H9 (cell line): Measurements from ENCODE around the gene MAPK14. TPM values are rescaled to one million over a fixed set of nuclear protein-coding genes. Genes with fewer than 3 reads are reported as not detected.

Experiments
- DNase-seq: peaks from one replicate; pipeline ENCODE4 v3.0.0-alpha.2; 2017
- H2AFZ ChIP-seq: one replicate; pipeline ENCODE4 v1.6.1; 2013; ENCODE audit warnings: mild to moderate bottlenecking, low read length, control low read depth, moderate library complexity
- H2AK5ac ChIP-seq: 2 replicates; pipeline ENCODE4 v1.6.1; 2013; ENCODE audit warnings: low read length, control low read depth, mixed read lengths; ENCODE audit not compliant: insufficient read length
- H2BK120ac ChIP-seq: one replicate; pipeline ENCODE4 v1.6.1; 2013; ENCODE audit warnings: low read depth, mild to moderate bottlenecking, low read length, control low read depth, inconsistent platforms; ENCODE audit not compliant: poor library complexity, severe bottlenecking
- H2BK12ac ChIP-seq: 2 replicates; pipeline ENCODE4 v1.6.1; 2013; ENCODE audit warnings: low read length, control low read depth, mixed read lengths, low read depth; ENCODE audit not compliant: insufficient read length
- H2BK15ac ChIP-seq: 2 replicates; pipeline ENCODE4 v1.6.1; 2013; ENCODE audit warnings: low read depth, low read length, control low read depth
- H2BK20ac ChIP-seq: one replicate; pipeline ENCODE4 v1.6.1; 2013; ENCODE audit warnings: low read depth, mild to moderate bottlenecking, low read length, control low read depth, inconsistent platforms; ENCODE audit not compliant: poor library complexity, severe bottlenecking
- H2BK5ac ChIP-seq: 2 replicates; pipeline ENCODE4 v1.6.1; 2013; ENCODE audit warnings: low read length, control low read depth, mixed read lengths; ENCODE audit not compliant: insufficient read length
- H3K14ac ChIP-seq: 2 replicates; pipeline ENCODE4 v1.6.1; 2013; ENCODE audit warnings: low read length, control low read depth; ENCODE audit not compliant: insufficient read depth
- H3K18ac ChIP-seq: 2 replicates; pipeline ENCODE4 v1.6.1; 2013; ENCODE audit warnings: low read depth, mild to moderate bottlenecking, mixed read lengths, low read length, control low read depth; ENCODE audit not compliant: insufficient read length
- H3K23ac ChIP-seq: 2 replicates; pipeline ENCODE4 v1.6.1; 2013; ENCODE audit warnings: low read length, control low read depth, mixed read lengths, low read depth; ENCODE audit not compliant: insufficient read length
- H3K23me2 ChIP-seq: 2 replicates; pipeline ENCODE4 v1.6.1; 2013; ENCODE audit warnings: low read depth, mild to moderate bottlenecking, mixed read lengths, low read length, control low read depth; ENCODE audit not compliant: insufficient read length, poor library complexity, severe bottlenecking
- H3K27ac ChIP-seq: 2 replicates; pipeline ENCODE4 v1.5.1; 2013; ENCODE audit warnings: low read length, control low read depth, mixed read lengths, low read depth; ENCODE audit not compliant: insufficient read length
- H3K27me3 ChIP-seq: 2 replicates; pipeline ENCODE4 v1.6.1; 2013; ENCODE audit warnings: low read length, control low read depth, inconsistent platforms; ENCODE audit not compliant: insufficient read depth
- H3K4ac ChIP-seq: 2 replicates; pipeline ENCODE4 v1.6.1; 2013; ENCODE audit warnings: low read depth, mild to moderate bottlenecking, control low read depth, inconsistent platforms, low read length, moderate library complexity
- H3K4me1 ChIP-seq: 2 replicates; pipeline ENCODE4 v1.6.1; 2013; ENCODE audit warnings: low read length, control low read depth, inconsistent platforms; ENCODE audit not compliant: insufficient read depth
- H3K4me2 ChIP-seq: 2 replicates; pipeline ENCODE4 v1.6.1; 2013; ENCODE audit warnings: low read length, control low read depth, mixed read lengths; ENCODE audit not compliant: insufficient read length, insufficient read depth
- H3K56ac ChIP-seq: 2 replicates; pipeline ENCODE4 v1.6.1; 2013; ENCODE audit warnings: low read depth, mild to moderate bottlenecking, mixed read lengths, low read length, control low read depth; ENCODE audit not compliant: insufficient read length
- H3K79me1 ChIP-seq: 2 replicates; pipeline ENCODE4 v1.6.1; 2013; ENCODE audit warnings: low read depth, mild to moderate bottlenecking, moderate library complexity, low read length, control low read depth, inconsistent platforms; ENCODE audit not compliant: insufficient read depth, poor library complexity, severe bottlenecking
- H3K79me2 ChIP-seq: 2 replicates; pipeline ENCODE4 v1.6.1; 2013; ENCODE audit warnings: low read length, control low read depth, inconsistent platforms; ENCODE audit not compliant: insufficient read depth
- H3K9ac ChIP-seq: 2 replicates; pipeline ENCODE4 v1.6.1; 2013; ENCODE audit warnings: low read length, control low read depth, mixed read lengths; ENCODE audit not compliant: insufficient read length; ENCODE audit errors: extremely low read depth
- H3K9me3 ChIP-seq: one replicate; pipeline ENCODE4 v1.6.1; 2013; ENCODE audit warnings: low read depth, low read length, inconsistent platforms; ENCODE audit not compliant: control insufficient read depth
- H3T11ph ChIP-seq: one replicate; pipeline ENCODE4 v1.6.1; 2013; ENCODE audit warnings: mild to moderate bottlenecking, low read length, control low read depth, inconsistent platforms
- H4K20me1 ChIP-seq: one replicate; pipeline ENCODE4 v1.6.1; 2013; ENCODE audit not compliant: control insufficient read depth, insufficient read length, insufficient read depth
- H4K5ac ChIP-seq: 2 replicates; pipeline ENCODE4 v1.6.1; 2013; ENCODE audit warnings: low read depth, mild to moderate bottlenecking, mixed read lengths, low read length, control low read depth; ENCODE audit not compliant: insufficient read length
- H4K8ac ChIP-seq: replicated peaks from 2 replicates; pipeline ENCODE4 v1.6.1; 2013; ENCODE audit warnings: low read length, control low read depth, mixed read lengths, low read depth; ENCODE audit not compliant: insufficient read length
- H4K91ac ChIP-seq: 2 replicates; pipeline ENCODE4 v1.6.1; 2013; ENCODE audit warnings: low read depth, mild to moderate bottlenecking, moderate library complexity, mixed read lengths, low read length, control low read depth; ENCODE audit not compliant: insufficient read length
- H3K27ac Mint-ChIP-seq, 3 experiments: 2 replicates in 2 of 3; 3 replicates in 1 of 3; pipeline ENCODE4 v1.8.0; 2020 to 2021; ENCODE audit warnings: mixed read lengths in 3 of 3, mild to moderate bottlenecking in 1 of 3, moderate library complexity in 1 of 3
- H3K27me3 Mint-ChIP-seq: 2 replicates; pipeline ENCODE4 v1.8.0; 2021; ENCODE audit warnings: low read depth, mild to moderate bottlenecking, moderate library complexity, mixed read lengths
- H3K36me3 Mint-ChIP-seq, 3 experiments: 2 replicates in 2 of 3; 3 replicates in 1 of 3; pipeline ENCODE4 v1.8.0; 2020 to 2021; ENCODE audit warnings: low read depth in 3 of 3, mixed read lengths in 3 of 3; ENCODE audit not compliant: insufficient read depth in 1 of 3
- H3K4me1 Mint-ChIP-seq, 2 experiments: 2 replicates each; pipeline ENCODE4 v1.8.0; 2020; ENCODE audit warnings: mixed read lengths in 2 of 2
- H3K4me3 Mint-ChIP-seq, 2 experiments: 2 replicates in 1 of 2; 3 replicates in 1 of 2; pipeline ENCODE4 v1.8.0; 2020 to 2021; ENCODE audit warnings: mild to moderate bottlenecking in 2 of 2, mixed read lengths in 2 of 2, moderate library complexity in 1 of 2
- H3K9me3 Mint-ChIP-seq, 2 experiments: 2 replicates in 1 of 2; 3 replicates in 1 of 2; pipeline ENCODE4 v1.8.0; 2020; ENCODE audit warnings: mild to moderate bottlenecking in 2 of 2, mixed read lengths in 2 of 2, moderate library complexity in 1 of 2
- CTCF ChIP-seq: fragments of 200-600 bp; sonication (generic); conservative IDR thresholded peaks from 3 replicates; pipeline ENCODE4 v1.8.0; 2021; ENCODE audit warnings: antibody characterized with exemption, mild to moderate bottlenecking
- WGBS: extraction: QIAGEN DNeasy Blood & Tissue Kit; methylation state at CpG from one replicate; pipeline ENCODE4 v1.1.7; 2013; ENCODE audit warnings: missing lambda C conversion rate, low lambda C conversion rate, mixed read lengths; ENCODE audit not compliant: insufficient read length; ENCODE audit errors: extremely low coverage; 5-methylcytosine and 5-hydroxymethylcytosine counted together
- total RNA-seq: library from RNA; stranded (reverse); gene quantifications from 2 replicates; pipeline ENCODE4 v1.2.1, GENCODE V29; 2021

Gene MAPK14
- total RNA-seq, 1 experiment from 2014 or later = 40.5 TPM

GRCh38 chr6:36050305-36050704, 22.7 kb downstream of the MAPK14 start:
- Histone ChIP-seq H4K5ac (no peak overlapping the region), H2BK15ac (no peak overlapping the region), H2BK12ac (no peak overlapping the region), H2AFZ (no peak overlapping the region), H3K4me1 (no peaks in the 10 kb centered on the region; the same call in 1 of the 2 replicates), H2BK20ac (no peak overlapping the region), H4K91ac (no peak overlapping the region), H2BK120ac (no peak overlapping the region), H3K9me3 (no peaks in the 10 kb centered on the region), H4K8ac (no peak overlapping the region), H3K79me2 (no peaks in the 10 kb centered on the region; the same call in 1 of the 2 replicates), H3K79me1 (peaks cover 2% of the 10 kb centered on the region), H3K18ac (no peak overlapping the region), H3K27me3 (no peaks in the 10 kb centered on the region), H3K56ac (no peak overlapping the region), H3T11ph (no peak overlapping the region), H3K4ac (no peak overlapping the region), H3K27ac (no peak overlapping the region), H3K9ac (no peak overlapping the region), H3K23me2 (no peaks in the 10 kb centered on the region), H2BK5ac (no peak overlapping the region), H4K20me1 (no peaks in the 10 kb centered on the region), H3K23ac (no peak overlapping the region), H2AK5ac (no peak overlapping the region), H3K14ac (no peak overlapping the region), H3K4me2 (no peak overlapping the region)
- no peak overlapping the region for H3K27ac Mint-ChIP-seq
- no peaks in the 10 kb centered on the region for H3K9me3 Mint-ChIP-seq
- no peaks in the 10 kb centered on the region for H3K27me3 Mint-ChIP-seq
- no peak for DNase-seq
- no peak for TF ChIP-seq CTCF
- WGBS = no CpG with 5 or more reads among the region's 1 CpG
- no peak overlapping the region for H3K4me3 Mint-ChIP-seq
- H3K36me3 Mint-ChIP-seq = peaks cover 0 to 3% (median 0%) of the 10 kb centered on the region in 3 experiments; a peak in 1 of 7 replicates
- no peaks in the 10 kb centered on the region for H3K4me1 Mint-ChIP-seq
